LNCaP clone FGC (cell line): Measurements from ENCODE around the gene USP28.
"Not testable (repeated sequence)": the region's sequence is repeated elsewhere in the genome, so short reads cannot be mapped to it uniquely, and the experiment has no call there.

Experiments used
- DNase-seq: peaks from one replicate; pipeline ENCODE4 v3.0.0-alpha.2; 2011; ENCODE audit warnings: low read depth
- H3K4me3 ChIP-seq: 2 replicates; pipeline ENCODE4 v1.5.1; 2011; ENCODE audit warnings: mild to moderate bottlenecking, low read depth, low read length, control low read depth
- CTCF ChIP-seq: IDR thresholded peaks from 2 replicates; pipeline ENCODE4 v1.5.1; 2012; ENCODE audit warnings: mild to moderate bottlenecking; ENCODE audit not compliant: control insufficient read depth, insufficient read depth; ENCODE audit errors: extremely low read depth

USP28 gene

GRCh38 chr11:113888848-113889247 is 13.5 kb upstream of the USP28 start:
- H3K4me3 ChIP-seq = no peak overlapping the region
- DNase-seq = no peak
- TF ChIP-seq CTCF = no peak

- H3K4me3 ChIP-seq = no peak overlapping the region
- DNase-seq = no peak
- TF ChIP-seq CTCF = no peak
Observed at GRCh38 chr11:113885897-113886296, 10.5 kb upstream of the USP28 start.

DNA sequence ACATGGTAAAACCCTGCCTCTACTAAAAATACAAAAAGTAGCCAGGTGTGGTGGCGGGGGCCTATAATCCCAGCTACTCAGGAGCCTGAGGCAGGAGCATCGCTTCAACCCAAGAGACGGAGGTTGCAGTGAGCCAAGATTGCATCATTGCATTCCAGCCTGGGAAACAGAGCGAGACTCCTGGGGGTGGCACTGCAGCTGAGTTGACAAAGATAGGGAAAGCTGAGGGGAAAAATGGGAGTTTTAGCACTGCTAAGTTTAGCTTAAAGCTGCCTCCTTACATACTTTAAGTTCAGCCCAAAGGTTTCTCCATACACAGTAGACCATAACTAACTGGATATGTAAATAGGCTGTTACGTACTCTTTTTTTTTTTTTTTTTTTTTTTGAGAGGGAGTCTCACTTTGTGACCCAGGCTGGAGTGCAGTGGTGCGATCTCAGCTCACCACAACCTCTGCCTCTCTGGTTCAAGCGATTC is 9.0 kb upstream of the USP28 start:
- no peak overlapping the region for H3K4me3 ChIP-seq
- no peak for TF ChIP-seq CTCF
- DNase-seq = no peak

DNA sequence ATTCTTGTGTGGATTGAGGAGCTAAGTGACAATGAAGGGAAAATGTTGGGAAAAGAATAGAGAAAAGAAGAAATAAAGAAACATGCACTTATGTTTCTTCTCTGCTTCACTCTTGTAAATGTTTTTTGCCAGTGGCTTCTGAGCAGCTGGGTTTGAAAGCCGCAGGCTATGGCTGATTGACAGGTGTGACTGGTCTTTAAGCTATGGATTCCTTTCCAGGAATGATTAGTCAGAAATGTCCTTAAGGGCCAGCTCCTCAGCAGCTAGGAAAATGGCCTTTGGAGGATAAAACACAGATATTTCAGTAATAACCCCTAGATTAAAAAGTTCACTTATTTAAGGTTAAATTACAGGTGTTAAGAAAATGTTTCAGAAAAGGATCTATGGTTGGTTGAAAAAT is 6.5 kb upstream of the USP28 start:
- no peak overlapping the region for H3K4me3 ChIP-seq
- no peak for TF ChIP-seq CTCF
- DNase-seq = no peak

GRCh38 chr11:113880971-113881370 is 5.6 kb upstream of the USP28 start:
- TF ChIP-seq CTCF = no peak
- no peak overlapping the region for H3K4me3 ChIP-seq
- no peak for DNase-seq

DNA sequence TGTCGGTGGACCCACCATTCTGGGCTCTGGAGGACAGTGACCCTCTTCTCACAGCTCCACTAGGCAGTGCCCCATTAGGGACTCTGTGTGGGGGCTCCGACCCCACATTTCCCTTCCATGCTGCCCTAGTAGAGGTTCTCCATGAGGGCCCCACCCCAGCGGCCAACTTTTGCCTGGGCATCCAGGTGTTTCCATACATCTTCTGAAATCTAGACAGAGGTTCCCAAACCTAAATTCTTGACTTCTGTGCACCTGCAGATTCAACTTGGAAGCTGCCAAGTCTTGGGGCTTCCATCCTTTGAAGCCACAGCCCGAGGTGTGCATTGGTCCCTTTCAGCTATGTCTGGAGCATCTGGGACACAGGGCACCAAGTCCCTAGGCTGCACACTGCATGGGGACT is 4.1 kb upstream of the USP28 start:
- DNase-seq, H3K4me3 ChIP-seq: not testable (repeated sequence)

DNA sequence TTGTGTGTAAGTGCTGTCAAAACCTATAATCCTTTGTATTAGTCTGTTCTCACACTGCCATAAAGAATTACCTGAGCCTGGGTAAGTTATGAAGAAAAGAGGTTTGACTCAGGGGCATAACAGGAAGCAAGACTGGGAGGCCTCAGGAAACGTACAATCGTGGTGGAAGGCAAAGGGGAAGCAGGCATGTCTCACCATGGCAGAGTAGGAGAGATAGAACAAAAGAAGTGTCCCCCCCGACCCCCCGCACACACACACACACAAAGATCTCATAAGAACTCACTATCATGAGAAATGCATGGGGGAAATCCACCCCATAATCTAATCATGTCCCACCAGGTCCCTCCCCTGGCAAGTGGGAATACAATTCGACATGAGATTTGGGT is 2.3 kb upstream of the USP28 start:
- TF ChIP-seq CTCF = no peak
- DNase-seq = no peak
- H3K4me3 ChIP-seq = no peak overlapping the region
